ENCODE measurements around the gene IGFBP7.

GRCh38 chr4:57083090-57083489 lies 27.1 kb downstream of the IGFBP7 start:
- TF ChIP-seq CTCF (conservative IDR thresholded peaks at IDR 0.05; ENCODE audit: low read length) = no peak
- TF ChIP-seq EZH2phosphoT487 (IDR thresholded peaks at IDR 0.05; ENCODE audit: borderline replicate concordance) = no peak
